Measurements from ENCODE around the gene CCNI. TPM values are rescaled to one million over a fixed set of nuclear protein-coding genes. Genes with fewer than 3 reads are reported as not detected.
A peak's percentile ranks its signal among the peaks of the same experiment; 100 is the strongest.
"Not testable (repeated sequence)": the region's sequence is repeated elsewhere in the genome, so short reads cannot be mapped to it uniquely, and the experiment has no call there.

Gene CCNI
- total RNA-seq, 1 donor from 2014 or later, result 294 TPM

DNA sequence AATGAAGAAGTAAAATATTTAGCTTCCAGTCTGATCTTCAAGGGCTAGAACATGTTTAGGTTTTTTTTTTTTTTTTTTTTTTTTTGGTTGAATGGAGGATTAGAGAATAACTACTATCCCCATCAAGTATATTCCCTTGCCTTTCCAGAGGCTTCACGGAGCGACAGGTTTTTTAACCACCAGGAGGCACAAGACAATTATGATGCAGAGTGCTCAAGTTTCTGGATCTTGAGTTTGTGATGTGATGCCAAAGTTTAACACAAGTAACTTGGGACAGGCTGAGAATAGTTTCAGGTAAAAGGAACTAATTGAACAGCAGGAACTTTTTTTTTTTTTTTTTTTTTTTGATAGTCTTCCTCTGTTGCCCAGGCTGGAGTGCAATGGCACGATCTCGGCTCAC, 30.3 kb downstream of the CCNI start:
- ATAC-seq (no peak), DNase-seq (no peak)
- intact Hi-C loops (cut with micrococcal nuclease), result no loop called here

DNA sequence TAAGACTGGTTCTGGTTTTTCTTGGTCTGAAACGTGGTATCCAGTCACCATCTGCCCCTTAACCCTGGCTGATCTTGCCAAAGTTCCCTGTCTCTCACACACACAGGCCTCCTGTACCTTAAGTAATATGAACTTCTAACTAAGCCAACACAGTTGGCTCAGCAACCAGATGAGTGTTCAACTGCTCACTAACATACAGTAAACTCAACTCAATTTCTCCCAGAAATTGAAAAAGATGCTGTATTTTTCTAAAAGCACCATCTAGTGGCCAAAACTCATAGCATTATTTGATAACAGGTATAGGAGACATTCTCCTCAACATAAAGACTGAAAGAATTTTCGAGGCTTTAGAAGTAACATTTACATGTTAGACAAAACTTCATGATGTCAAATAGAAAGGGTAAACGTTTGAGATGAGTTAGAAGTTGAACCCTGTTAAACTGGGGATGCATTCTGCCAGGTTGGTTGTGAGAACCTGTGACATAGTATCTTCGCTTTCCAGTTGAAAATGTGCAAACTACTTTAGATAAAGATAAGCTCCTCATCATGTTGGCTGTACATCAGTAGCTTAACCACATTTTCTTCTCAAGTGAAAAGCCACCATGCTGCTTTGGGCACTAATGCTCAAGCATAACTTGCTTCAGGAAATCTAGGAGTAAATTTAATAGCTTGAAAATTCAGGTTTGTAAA, 31.2 kb downstream of the CCNI start:
- ATAC-seq (no peak), DNase-seq (no peak)
- intact Hi-C loops (cut with micrococcal nuclease), result no loop called here

- intact Hi-C loops (cut with micrococcal nuclease), result no loop called here
- DNase-seq, result no peak
- peak; percentile 60 for ATAC-seq
These were observed 32.2 kb downstream of the CCNI start for GRCh38 chr4:77043507-77044136.

DNA sequence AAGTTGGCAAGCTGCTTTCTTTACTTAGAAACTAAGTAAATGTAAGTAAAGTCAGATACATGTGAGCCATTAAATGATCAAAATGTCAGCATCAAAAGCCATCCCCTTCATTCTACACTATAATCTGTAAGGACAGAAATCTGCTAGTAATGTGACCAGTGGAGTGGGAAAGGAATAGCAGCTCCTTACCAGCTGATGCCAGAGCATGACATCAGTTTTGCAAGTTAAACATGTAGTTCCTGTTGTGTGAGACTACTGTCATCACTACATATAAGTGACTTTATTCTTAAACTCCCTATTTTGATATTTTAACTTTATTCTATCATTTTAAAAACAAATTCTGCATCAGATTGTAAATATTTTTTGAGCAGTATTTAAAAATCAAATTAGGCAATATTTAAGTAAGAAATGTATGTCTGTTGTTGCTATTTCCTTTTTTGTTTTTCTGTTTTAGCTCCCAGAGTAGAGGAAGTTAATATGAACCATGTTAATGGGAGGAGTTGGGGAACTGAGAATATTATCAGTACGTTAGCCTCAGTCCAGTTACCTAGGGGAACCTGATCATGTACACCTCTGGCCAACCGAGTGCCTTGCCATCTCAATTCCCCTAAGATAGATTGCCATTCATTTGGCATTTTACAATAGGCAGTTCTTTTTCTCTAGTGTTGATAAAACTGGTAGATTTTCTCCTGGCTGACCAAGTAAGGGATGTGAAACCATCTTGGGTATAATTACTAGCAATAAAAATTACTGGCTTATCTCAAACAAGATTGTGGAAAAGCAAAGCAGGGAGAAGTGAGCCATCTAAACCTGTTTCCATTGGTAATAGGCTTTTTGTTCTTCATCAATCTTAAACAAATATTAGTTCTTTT, 34.7 kb downstream of the CCNI start:
- no peak for ATAC-seq
- intact Hi-C loops (cut with micrococcal nuclease), result no loop called here

GRCh38 chr4:77040270-77040669, 35.5 kb downstream of the CCNI start:
- ATAC-seq (no peak), DNase-seq (no peak)
- intact Hi-C loops (cut with micrococcal nuclease), result no loop called here

More for the DNA sequence above, 34.7 kb downstream of the CCNI start:
- DNase-seq, result no peak

- DNase-seq (no peak), ATAC-seq (no peak)
- intact Hi-C loops (cut with micrococcal nuclease), result no loop called here
These were observed 36.0 kb downstream of the CCNI start for GRCh38 chr4:77039796-77040195.

- DNase-seq, result no peak
- intact Hi-C loops (cut with micrococcal nuclease), result no loop called here
- ATAC-seq, result no peak
These were observed 38.1 kb downstream of the CCNI start for GRCh38 chr4:77037736-77038135.

- DNase-seq; ATAC-seq; intact Hi-C loops (cut with micrococcal nuclease): not testable (repeated sequence)
These were observed 38.6 kb downstream of the CCNI start for GRCh38 chr4:77037168-77037567.

DNA sequence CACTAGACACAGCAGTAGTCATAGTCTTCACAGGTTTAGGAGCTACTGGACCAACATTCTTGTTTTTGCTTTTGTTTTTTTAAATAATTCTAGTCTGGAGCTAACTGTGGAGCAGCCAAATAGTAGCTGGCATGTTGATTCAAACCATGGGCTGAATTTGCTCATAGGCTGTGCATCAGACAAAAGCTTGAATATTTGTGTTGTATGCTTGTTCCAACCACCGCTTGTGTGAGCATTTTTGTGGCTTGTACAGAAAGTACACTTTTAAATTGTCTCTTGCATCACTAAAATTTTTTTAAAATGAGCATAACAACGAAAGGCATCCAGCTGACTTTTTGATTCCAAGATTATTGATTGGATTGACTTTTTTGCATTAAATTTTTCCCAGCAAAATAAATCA, 39.6 kb downstream of the CCNI start:
- intact Hi-C loops (cut with micrococcal nuclease), result no loop called here
- DNase-seq, result no peak
- no peak for ATAC-seq

DNA sequence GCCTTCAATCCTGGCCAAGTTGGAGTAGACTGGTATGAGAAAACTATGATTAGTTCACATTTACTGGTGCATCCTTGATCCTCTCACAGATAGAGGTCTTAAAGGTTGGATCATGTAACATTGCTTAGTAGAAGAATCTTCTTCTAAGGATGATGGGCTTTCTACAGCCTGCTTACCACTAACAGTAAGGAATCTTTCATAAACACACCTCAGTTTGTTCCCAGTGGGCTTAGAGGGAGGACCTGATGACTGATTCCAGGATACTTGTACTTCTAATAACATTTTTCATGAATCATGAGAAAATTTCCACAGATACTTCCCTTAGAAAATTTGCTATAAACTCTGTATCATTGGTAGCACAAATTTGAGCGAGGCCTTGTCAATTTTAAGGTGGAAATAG, 40.6 kb downstream of the CCNI start:
- no peak for DNase-seq
- intact Hi-C loops (cut with micrococcal nuclease), result no loop called here
- no peak for ATAC-seq

GRCh38 chr4:77031544-77031943, 44.2 kb downstream of the CCNI start:
- DNase-seq (no peak), ATAC-seq (no peak)
- intact Hi-C loops (cut with micrococcal nuclease), result no loop called here

- ATAC-seq; intact Hi-C loops (cut with micrococcal nuclease); DNase-seq: not testable (repeated sequence)
These were observed 46.0 kb downstream of the CCNI start for GRCh38 chr4:77029757-77030156.

GRCh38 chr4:77028246-77028645, 47.5 kb downstream of the CCNI start:
- DNase-seq, result no peak
- ATAC-seq, result no peak
- intact Hi-C loops (cut with micrococcal nuclease), result no loop called here

- DNase-seq, result no peak
- ATAC-seq, result no peak
- intact Hi-C loops (cut with micrococcal nuclease), result no loop called here
These were observed 49.5 kb downstream of the CCNI start for GRCh38 chr4:77026322-77026704.

GRCh38 chr4:77025643-77026321, 50.0 kb downstream of the CCNI start:
- DNase-seq (no peak), ATAC-seq (no peak)
- intact Hi-C loops (cut with micrococcal nuclease), result no loop called here

DNA sequence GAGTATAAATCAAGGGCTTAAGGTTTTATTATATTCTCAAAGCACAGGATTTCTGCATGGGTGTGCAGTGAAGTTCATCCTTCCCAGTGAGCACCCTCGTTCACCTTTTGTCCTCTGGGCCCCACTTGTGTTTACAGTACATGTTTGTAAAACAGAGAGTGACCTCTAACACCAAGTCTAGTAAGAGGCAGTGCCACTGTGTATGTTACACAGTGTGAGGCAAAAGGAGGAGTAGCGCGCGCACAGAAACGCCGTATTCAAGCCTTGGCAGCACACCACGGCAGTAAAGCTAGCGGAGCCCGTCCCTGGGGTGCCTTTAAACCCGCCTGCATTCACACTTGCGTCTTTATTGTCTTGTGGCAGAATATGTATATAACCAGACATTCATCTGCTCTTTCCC, 51.9 kb downstream of the CCNI start:
- ATAC-seq (no peak), DNase-seq (no peak)
- intact Hi-C loops (cut with micrococcal nuclease), result no loop called here

- ATAC-seq (no peak), DNase-seq (no peak)
- intact Hi-C loops (cut with micrococcal nuclease), result no loop called here
These were observed 53.1 kb downstream of the CCNI start for GRCh38 chr4:77022560-77023179.

- intact Hi-C loops (cut with micrococcal nuclease), result no loop called here
- DNase-seq, result no peak
- peak; percentile 79 for ATAC-seq
These were observed 54.1 kb downstream of the CCNI start for GRCh38 chr4:77021614-77022089.

GRCh38 chr4:77020017-77020416, 55.8 kb downstream of the CCNI start:
- ATAC-seq (no peak), DNase-seq (no peak)
- intact Hi-C loops (cut with micrococcal nuclease), result no loop called here
